ENCODE data around the gene EVL. TPM values are rescaled to one million over a fixed set of nuclear protein-coding genes. Genes with fewer than 3 reads are reported as not detected.

Gene EVL
- total and polyA plus RNA-seq, 2 donors = 40.3 to 93.8 TPM

DNA sequence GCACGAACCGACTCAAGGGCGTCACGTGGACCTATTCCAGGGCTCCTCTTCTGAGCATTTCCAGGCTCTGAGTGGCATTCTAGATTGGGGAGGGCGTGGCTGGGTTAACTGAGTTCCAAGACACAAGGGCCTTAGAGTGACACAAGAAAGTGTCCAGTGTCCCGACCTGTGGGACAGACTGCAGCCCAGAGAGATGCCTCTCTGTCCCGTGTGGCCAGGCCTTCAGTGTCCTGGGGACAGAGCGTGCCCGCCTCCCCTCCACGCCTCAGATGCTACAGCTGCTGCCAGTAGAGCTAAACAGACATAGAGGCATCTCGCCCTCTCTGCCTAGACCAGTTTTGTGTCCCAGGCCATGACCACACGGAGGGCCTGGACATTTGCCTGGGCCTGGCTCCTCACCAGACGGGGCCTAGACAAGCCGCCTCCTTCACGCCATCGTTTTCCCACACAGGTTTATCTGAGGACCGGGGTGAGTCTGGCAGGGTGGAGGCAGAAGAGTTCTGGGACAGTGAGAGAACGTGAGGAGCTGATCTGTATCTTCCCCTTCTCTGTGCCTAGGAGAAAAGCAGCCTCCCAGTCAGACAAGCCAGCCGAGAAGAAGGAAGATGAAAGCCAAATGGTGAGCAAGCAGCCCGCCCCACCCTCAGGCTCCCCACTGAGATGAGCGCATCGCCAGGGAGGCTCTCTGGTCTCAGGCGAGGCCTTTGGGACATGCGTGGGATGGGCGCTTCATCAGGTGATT lies 67.1 kb downstream of the EVL start:
- 72% methylated on average over 25 of the region's 25 CpGs for whole genome bisulfite sequencing
- Histone ChIP-seq H3K4me3 (ENCODE audit: low read depth, low read length) (no peak overlapping the region), H3K36me3 (ENCODE audit: insufficient read depth) (no peaks in the 10 kb centered on the region), H3K27ac (ENCODE audit: low read depth) (no peak overlapping the region), H3K4me1 (ENCODE audit: insufficient read depth) (no peaks in the 10 kb centered on the region)
- no peak for DNase-seq (ENCODE audit: extremely low spot score)

DNA sequence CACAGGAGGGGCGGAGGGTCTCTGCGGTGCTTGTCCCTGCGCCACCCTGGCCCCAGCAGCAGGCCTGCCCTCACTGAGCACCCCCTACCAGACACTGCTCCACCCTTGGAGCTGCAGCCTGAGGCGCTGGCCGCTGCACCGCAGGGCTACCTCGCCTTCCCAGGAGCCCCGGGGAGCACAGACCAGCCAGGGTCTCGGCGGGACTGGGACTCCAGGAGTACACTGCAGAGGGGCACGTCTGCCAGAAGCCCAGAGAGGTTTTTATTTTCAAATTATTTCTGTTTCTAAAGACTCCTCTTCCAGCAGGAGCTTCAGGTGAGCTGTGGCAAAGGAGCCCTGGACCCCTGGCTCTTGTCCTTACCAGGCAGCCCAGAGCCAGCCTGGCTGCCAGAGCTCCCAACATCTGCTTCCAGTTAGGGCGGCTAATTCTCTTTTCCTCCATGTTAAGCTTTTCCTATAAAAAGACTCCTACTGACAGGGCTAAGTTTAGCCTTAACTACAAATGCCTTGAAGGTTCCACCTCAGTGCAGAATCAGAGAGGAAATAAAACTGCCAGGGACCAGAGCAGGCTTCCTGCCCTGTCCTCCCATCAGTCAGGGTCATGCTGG lies 67.8 kb downstream of the EVL start:
- H3K4me1 ChIP-seq (ENCODE audit: insufficient read depth) = no peaks in the 10 kb centered on the region
- no peaks in the 10 kb centered on the region for H3K36me3 ChIP-seq (ENCODE audit: insufficient read depth)
- no peak for DNase-seq (ENCODE audit: extremely low spot score)
- 77% methylated on average over 12 of the region's 12 CpGs for WGBS
- no peak overlapping the region for H3K27ac ChIP-seq (ENCODE audit: low read depth)
- H3K4me3 ChIP-seq (ENCODE audit: low read depth, low read length) = no peak overlapping the region

DNA sequence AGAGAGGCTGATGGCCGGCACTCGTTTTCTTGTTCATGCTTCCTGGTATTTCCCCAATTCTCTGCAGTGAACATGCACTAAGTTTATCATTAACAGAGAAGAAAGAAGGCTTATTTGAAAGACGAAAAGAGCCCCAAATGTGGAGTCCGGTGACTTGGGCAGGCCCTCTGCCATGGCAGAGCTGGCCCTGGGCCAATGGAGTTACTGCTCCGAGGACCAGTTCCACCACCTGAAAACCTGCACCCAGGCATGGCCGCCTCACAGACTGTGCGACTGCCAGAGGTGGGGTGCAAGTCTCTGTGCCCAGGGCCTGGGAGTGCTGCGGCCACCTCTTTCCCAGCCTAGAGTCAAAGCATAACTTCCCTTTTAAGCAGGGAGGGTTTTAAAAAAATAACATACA lies 69.4 kb downstream of the EVL start:
- no peaks in the 10 kb centered on the region for H3K36me3 ChIP-seq (ENCODE audit: insufficient read depth)
- WGBS = 90% methylated on average over 8 of the region's 8 CpGs
- H3K4me3 ChIP-seq (ENCODE audit: low read depth, low read length) = no peak overlapping the region
- DNase-seq (ENCODE audit: extremely low spot score) = no peak
- H3K27ac ChIP-seq (ENCODE audit: low read depth) = no peak overlapping the region
- no peaks in the 10 kb centered on the region for H3K4me1 ChIP-seq (ENCODE audit: insufficient read depth)

DNA sequence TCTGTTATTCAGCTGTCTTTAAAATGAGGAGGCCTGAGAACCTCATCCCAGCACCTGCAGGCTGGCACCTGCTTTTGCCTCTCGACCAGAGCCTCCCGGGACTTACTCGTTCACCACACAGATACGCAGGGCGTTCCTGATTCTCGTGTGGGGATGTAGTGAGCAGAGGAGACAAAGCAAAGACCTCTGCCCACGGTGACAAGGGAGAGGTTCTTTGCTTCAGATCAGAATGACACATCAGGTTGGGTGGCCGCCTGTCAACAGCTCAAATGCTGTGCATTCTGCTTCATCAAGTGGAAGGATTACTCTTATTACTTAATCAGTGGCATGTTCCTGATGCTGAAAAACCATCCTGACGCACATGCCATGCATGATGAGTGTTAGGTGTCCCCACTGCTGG lies 69.9 kb downstream of the EVL start:
- H3K27ac ChIP-seq (ENCODE audit: low read depth) = no peak overlapping the region
- DNase-seq (ENCODE audit: extremely low spot score) = no peak
- no peaks in the 10 kb centered on the region for H3K4me1 ChIP-seq (ENCODE audit: insufficient read depth)
- H3K36me3 ChIP-seq (ENCODE audit: insufficient read depth) = no peaks in the 10 kb centered on the region
- WGBS = 90% methylated on average over 9 of the region's 9 CpGs
- H3K4me3 ChIP-seq (ENCODE audit: low read depth, low read length) = no peak overlapping the region

DNA sequence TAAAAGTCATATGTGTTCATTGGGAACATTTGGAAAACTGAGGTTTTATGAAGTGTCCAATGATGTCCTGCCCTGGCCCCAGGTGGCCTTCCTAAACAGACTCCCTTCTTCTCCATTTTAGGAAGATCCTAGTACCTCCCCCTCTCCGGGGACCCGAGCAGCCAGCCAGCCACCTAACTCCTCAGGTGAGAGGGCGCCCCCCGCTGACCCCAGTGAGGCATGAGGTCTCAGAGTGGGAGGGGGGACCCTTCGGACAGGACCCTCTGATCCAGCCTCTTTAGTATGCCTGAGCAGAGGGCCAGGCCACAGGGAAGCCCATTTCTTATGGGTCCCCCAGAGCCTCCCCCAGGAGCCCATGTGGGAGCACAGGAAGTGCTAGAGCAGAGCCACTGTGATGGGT lies 70.6 kb downstream of the EVL start:
- Histone ChIP-seq H3K4me1 (ENCODE audit: insufficient read depth) (no peaks in the 10 kb centered on the region), H3K4me3 (ENCODE audit: low read depth, low read length) (no peak overlapping the region), H3K36me3 (ENCODE audit: insufficient read depth) (no peaks in the 10 kb centered on the region), H3K27ac (ENCODE audit: low read depth) (no peak overlapping the region)
- WGBS = 89% methylated on average over 5 of the region's 5 CpGs
- DNase-seq (ENCODE audit: extremely low spot score) = no peak

DNA sequence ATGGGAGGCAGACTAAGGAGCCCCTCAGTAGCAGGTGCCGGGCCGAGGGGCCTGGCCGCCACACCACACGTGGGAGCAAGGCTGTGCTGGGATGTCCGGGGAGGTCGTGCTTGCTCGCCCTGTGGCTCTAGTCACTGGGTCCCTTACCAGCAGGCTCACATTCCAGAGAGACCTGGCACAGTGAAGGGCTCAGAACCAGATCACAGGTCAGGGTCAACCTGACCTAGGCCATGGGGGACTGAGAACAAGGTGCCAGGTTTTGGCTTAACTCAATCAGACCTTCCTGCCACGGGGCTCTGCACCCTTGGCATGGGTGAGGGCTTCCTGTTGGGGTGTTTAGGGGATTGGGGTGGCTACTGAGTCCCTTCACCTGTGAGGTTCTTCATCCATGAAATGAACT lies 72.0 kb downstream of the EVL start:
- no peaks in the 10 kb centered on the region for H3K4me1 ChIP-seq (ENCODE audit: insufficient read depth)
- WGBS = 94% methylated on average over 8 of the region's 8 CpGs
- H3K4me3 ChIP-seq (ENCODE audit: low read depth, low read length) = no peak overlapping the region
- H3K27ac ChIP-seq (ENCODE audit: low read depth) = no peak overlapping the region
- no peak for DNase-seq (ENCODE audit: extremely low spot score)
- H3K36me3 ChIP-seq (ENCODE audit: insufficient read depth) = no peaks in the 10 kb centered on the region

DNA sequence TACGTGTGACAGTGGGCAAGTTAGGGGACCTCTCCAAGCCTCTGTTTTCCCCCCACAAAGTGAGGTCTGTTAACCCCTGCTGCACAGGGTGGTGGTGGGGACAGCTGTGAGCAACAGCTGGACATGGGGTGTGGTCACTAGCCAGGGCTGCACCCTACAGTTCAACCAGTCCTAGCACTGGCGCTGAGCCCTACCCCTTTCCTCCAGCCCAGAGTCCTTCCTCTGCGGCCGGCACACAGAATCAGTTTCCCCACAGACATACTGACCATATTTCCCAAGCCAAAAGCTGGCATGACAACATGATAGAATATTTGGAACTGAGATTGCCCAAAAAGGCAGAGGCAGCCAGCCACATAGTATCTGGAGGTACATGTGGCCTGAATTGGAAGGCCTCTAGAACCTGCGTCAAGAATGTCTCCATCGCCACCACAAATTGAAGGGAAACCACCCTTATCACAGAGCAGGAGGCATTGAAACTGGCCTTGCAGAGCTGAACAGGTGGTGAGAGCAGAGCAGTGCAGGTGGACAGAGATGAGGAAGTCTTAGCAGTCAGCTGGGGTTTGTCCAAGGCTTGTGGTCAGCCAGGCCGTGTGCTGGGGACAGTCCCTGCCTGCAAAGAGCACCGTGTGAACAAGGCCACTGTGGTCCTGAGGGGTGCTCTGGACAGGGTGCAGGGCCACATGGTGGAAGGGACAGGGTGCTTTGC lies 73.0 kb downstream of the EVL start:
- no peak overlapping the region for H3K27ac ChIP-seq (ENCODE audit: low read depth)
- H3K36me3 ChIP-seq (ENCODE audit: insufficient read depth) = no peaks in the 10 kb centered on the region
- no peaks in the 10 kb centered on the region for H3K4me1 ChIP-seq (ENCODE audit: insufficient read depth)
- H3K4me3 ChIP-seq (ENCODE audit: low read depth, low read length) = no peak overlapping the region
- no peak for DNase-seq (ENCODE audit: extremely low spot score)
- 89% methylated on average over 8 of the region's 8 CpGs for WGBS

DNA sequence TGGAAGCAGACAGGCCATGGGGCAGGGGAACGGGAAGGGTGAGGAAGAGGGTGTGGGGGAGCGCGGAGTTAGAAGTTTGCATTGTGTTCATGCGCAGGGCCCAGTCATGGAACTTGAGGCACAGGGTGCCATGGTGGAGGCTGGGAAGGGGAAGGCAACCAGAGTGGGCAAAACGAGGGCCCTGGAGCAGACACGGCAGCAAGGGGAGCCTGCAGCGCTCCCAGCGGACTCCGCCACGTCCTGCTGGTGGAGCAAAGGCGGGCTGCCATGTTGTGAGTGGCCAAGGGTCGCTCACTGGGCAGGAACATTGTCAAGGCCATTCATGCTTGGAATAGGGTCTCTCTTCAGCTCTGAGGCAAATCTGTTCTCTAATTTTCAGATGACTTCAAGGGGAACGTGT lies 73.7 kb downstream of the EVL start:
- H3K4me3 ChIP-seq (ENCODE audit: low read depth, low read length) = no peak overlapping the region
- no peaks in the 10 kb centered on the region for H3K4me1 ChIP-seq (ENCODE audit: insufficient read depth)
- no peaks in the 10 kb centered on the region for H3K36me3 ChIP-seq (ENCODE audit: insufficient read depth)
- 96% methylated on average over 13 of the region's 13 CpGs for WGBS
- H3K27ac ChIP-seq (ENCODE audit: low read depth) = no peak overlapping the region
- no peak for DNase-seq (ENCODE audit: extremely low spot score)

DNA sequence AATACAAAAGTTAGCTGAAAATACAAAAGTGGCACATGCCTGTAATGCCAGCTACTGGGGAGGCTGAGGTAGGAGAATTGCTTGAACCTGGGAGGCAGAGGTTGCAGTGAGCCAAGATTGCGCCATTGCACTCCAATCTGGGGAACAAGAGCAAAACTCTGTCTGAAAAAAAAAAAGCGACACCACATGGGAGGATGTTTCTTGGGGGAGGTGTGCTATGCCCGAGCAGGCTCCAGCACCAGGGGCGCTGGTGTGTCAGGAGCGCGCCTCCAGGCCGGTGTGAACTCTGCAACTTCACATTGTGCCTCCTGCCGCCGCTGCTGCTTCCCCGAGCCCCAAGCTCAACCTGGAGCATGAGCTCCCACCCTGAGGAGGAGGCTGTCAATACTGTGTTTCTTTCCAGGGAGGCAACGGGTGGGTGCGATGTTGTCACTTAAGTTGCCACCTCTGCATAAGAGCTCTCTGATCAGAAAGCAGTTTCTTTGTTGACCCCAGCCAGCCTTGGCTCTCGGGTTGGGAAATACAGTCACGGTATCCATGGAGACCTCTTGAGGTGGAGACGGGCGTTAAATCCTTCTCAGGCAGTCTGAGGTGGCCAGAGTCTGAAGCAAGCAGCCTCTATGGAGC lies 75.3 kb downstream of the EVL start:
- Histone ChIP-seq H3K4me3 (ENCODE audit: low read depth, low read length) (no peak overlapping the region), H3K27ac (ENCODE audit: low read depth) (no peak overlapping the region), H3K36me3 (ENCODE audit: insufficient read depth) (no peaks in the 10 kb centered on the region), H3K4me1 (ENCODE audit: insufficient read depth) (no peaks in the 10 kb centered on the region)
- WGBS = 68% methylated on average over 16 of the region's 16 CpGs
- DNase-seq (ENCODE audit: extremely low spot score) = no peak

DNA sequence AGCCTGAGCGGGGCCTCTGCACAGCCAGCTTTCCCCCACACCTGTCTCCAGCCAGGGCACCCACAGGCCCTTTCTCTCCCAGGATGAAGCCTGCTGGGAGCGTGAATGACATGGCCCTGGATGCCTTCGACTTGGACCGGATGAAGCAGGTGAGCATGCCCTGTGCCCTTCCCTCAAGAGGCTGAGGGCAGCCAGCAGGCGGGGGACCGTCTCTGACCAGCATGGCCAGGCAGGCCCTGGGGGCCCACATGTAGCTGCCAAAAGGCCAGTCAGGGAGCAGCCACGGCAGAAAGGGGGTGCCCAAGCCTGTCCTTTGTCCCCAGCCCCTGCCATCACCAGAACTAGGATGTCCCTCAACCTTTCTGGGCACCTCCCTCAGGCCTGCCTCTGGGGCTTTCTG lies 75.9 kb downstream of the EVL start:
- no peak overlapping the region for H3K4me3 ChIP-seq (ENCODE audit: low read depth, low read length)
- H3K27ac ChIP-seq (ENCODE audit: low read depth) = no peak overlapping the region
- H3K4me1 ChIP-seq (ENCODE audit: insufficient read depth) = no peaks in the 10 kb centered on the region

DNA sequence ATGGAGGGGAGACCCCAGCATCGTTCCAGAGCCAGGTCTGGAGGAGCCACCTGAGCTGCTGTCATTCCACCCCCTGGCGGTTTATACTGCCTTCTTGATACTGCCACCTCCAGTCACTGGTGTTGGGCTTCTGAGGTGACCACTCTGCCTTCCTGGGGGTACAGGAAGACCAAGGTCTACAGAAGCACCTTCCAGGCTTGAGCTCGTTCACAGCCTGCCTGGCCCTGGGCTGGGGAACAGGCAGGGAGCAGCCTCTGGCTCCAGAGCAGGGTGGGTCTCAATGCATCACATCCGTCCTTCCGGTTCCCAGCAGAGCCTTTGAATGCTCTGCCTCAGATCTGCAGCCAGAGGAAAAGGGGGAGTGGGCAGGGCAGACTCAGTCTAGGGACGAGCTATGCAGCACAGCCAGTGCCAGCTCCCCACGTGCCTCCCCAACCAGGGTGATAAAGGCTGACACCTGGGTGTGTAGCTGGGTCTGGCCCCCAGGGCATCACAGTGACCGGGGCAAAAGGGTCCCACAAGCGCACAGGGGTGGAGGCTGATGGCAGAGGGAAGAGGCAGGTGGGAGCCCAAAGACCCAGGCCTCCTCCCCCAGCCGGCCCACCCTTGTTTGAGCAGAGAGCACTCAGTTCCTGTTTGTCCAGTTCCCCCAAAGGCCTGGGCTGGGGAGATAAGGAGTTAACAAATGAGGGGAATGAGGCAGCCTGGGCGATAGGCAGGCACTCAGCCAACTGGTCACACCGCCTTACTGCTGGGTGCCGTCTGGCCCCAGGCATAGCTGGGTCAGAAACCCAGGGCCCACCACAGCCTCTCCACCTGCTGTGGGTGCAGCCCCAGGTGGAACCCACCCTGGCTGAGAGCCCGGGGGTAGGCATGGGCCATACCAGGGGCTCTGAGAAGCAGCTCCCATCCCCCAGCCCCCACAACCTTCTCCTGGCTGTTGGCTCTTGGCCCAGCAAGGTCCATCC lies 77.1 kb downstream of the EVL start:
- DNase-seq (ENCODE audit: extremely low spot score) = peak; percentile 73
- H3K4me1 ChIP-seq (ENCODE audit: insufficient read depth) = no peaks in the 10 kb centered on the region
- H3K27ac ChIP-seq (ENCODE audit: low read depth) = peak overlapping the region; percentile 39
- no peaks in the 10 kb centered on the region for H3K36me3 ChIP-seq (ENCODE audit: insufficient read depth)
- H3K4me3 ChIP-seq (ENCODE audit: low read depth, low read length) = no peak overlapping the region
- WGBS = 39% methylated on average over 14 of the region's 14 CpGs

More for the DNA sequence above, 75.9 kb downstream of the EVL start:
- H3K36me3 ChIP-seq (ENCODE audit: insufficient read depth) = no peaks in the 10 kb centered on the region
- DNase-seq (ENCODE audit: extremely low spot score) = no peak
- 92% methylated on average over 7 of the region's 7 CpGs for WGBS

DNA sequence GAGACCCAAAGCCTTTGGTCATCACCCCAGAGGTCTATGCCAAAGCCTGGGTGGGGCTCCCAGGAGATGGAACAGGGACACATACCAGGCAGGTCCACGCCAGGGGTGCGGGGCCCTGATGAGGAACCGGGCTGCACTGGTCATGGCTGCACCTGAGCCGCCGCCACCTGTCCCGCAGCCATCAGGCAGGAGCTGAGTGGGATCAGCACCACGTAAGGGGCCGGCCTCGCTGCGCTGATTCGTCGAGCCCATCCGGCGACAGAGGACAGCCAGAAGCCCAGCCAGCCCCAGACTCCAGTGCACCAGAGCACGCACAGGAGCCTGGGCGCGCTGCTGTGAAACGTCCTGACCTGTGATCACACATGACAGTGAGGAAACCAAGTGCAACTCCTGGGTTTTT lies 78.3 kb downstream of the EVL start:
- Histone ChIP-seq H3K36me3 (ENCODE audit: insufficient read depth) (no peaks in the 10 kb centered on the region), H3K4me1 (ENCODE audit: insufficient read depth) (no peaks in the 10 kb centered on the region), H3K27ac (ENCODE audit: low read depth) (no peak overlapping the region), H3K4me3 (ENCODE audit: low read depth, low read length) (no peak overlapping the region)
- DNase-seq (ENCODE audit: extremely low spot score) = no peak
- WGBS = 93% methylated on average over 18 of the region's 18 CpGs

DNA sequence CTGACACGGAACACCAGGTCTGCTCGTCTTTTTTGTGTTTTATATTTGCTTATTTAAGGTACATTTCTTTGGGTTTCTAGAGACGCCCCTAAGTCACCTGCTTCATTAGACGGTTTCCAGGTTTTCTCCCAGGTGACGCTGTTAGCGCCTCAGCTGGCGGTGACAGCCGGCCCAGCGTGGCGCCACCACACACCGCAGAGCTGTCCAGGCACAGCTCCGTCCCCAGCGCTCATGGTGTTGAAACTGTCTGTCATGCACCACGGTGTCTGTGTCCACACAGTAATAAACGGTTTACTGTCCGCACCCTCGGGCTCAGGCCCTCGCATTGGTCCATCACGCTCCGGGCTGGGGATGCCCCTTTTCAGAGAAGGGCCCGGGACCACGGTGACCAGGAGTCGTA lies 78.7 kb downstream of the EVL start:
- Histone ChIP-seq H3K27ac (ENCODE audit: low read depth) (no peak overlapping the region), H3K4me3 (ENCODE audit: low read depth, low read length) (no peak overlapping the region), H3K36me3 (ENCODE audit: insufficient read depth) (no peaks in the 10 kb centered on the region), H3K4me1 (ENCODE audit: insufficient read depth) (no peaks in the 10 kb centered on the region)
- 94% methylated on average over 23 of the region's 23 CpGs for WGBS
- DNase-seq (ENCODE audit: extremely low spot score) = no peak

All from urinary bladder (tissue), 4 donors.